ENCODE results near the gene ALDH1B1. TPM values are rescaled to one million over a fixed set of nuclear protein-coding genes. Genes with fewer than 3 reads are reported as not detected.

ALDH1B1 gene
- total and polyA plus RNA-seq, 12 donors: 4.4 to 46.8 (median 19.3) TPM

- DNase-seq: peak in 1 of 7 donors; percentile 15
- TF ChIP-seq CTCF (IDR thresholded peaks at IDR 0.05) (peak in 1 of 6 experiments; percentile 6), POLR2A (IDR thresholded peaks at IDR 0.05) (no peak)
- Histone ChIP-seq H3K4me1 (replicated peaks in 1 of 2) (no peaks in the 10 kb centered on the region), H3K4me3 (no peak overlapping the region), H3K27ac (no peak overlapping the region), H3K36me3 (replicated peaks in 1 of 2) (no peaks in the 10 kb centered on the region), H3K27me3 (no peaks in the 10 kb centered on the region), H3K9me3 (replicated peaks in 1 of 3) (no peaks in the 10 kb centered on the region)
- intact Hi-C loops (cut with DNase I): no loop called here
- WGBS, 4 donors: 73 to 79% (median 79%) methylated on average over 3 of the region's 3 CpGs
Observed at GRCh38 chr9:38347946-38348345, 44.6 kb upstream of the ALDH1B1 start.

GRCh38 chr9:38350529-38350928, 42.0 kb upstream of the ALDH1B1 start:
- WGBS, 4 donors: 85 to 92% (median 88%) methylated on average over 2 of the region's 2 CpGs
- intact Hi-C loops (cut with DNase I): no loop called here
- no peaks in the 10 kb centered on the region for H3K9me3 ChIP-seq (replicated peaks in 1 of 3)
- DNase-seq: no peak
- H3K27me3 ChIP-seq: no peaks in the 10 kb centered on the region
- TF ChIP-seq POLR2A (IDR thresholded peaks at IDR 0.05) (no peak), CTCF (IDR thresholded peaks at IDR 0.05) (no peak)
- H3K27ac ChIP-seq: no peak overlapping the region
- no peaks in the 10 kb centered on the region for H3K4me1 ChIP-seq (replicated peaks in 1 of 2)
- no peak overlapping the region for H3K4me3 ChIP-seq
- H3K36me3 ChIP-seq (replicated peaks in 1 of 2): no peaks in the 10 kb centered on the region

GRCh38 chr9:38352530-38353328, 39.8 kb upstream of the ALDH1B1 start:
- intact Hi-C loops (cut with DNase I): no loop called here
- no peaks in the 10 kb centered on the region for H3K27me3 ChIP-seq
- H3K9me3 ChIP-seq (replicated peaks in 1 of 3): no peaks in the 10 kb centered on the region
- H3K4me1 ChIP-seq (replicated peaks in 1 of 2): no peaks in the 10 kb centered on the region
- no peaks in the 10 kb centered on the region for H3K36me3 ChIP-seq (replicated peaks in 1 of 2)
- no peak overlapping the region for H3K27ac ChIP-seq
- 87 to 90% (median 89%) methylated on average over 10 to 12 of the region's 12 CpGs for WGBS, 4 donors
- TF ChIP-seq CTCF (IDR thresholded peaks at IDR 0.05) (no peak), POLR2A (IDR thresholded peaks at IDR 0.05) (no peak)
- H3K4me3 ChIP-seq: no peak overlapping the region
- DNase-seq: peak in 1 of 7 donors; percentile 34

- Histone ChIP-seq H3K4me3 (no peak overlapping the region), H3K27ac (no peak overlapping the region), H3K36me3 (replicated peaks in 1 of 2) (no peaks in the 10 kb centered on the region), H3K9me3 (replicated peaks in 1 of 3) (no peaks in the 10 kb centered on the region), H3K4me1 (replicated peaks in 1 of 2) (no peaks in the 10 kb centered on the region), H3K27me3 (no peaks in the 10 kb centered on the region)
- intact Hi-C loops (cut with DNase I): loop anchor here in 1 of 2 donors (5.0 kb wide), 1 partner anchor 448 kb away; no protein-coding TSS in a partner anchor
- WGBS, 4 donors: 63 to 93% (median 77%) methylated on average over 3 of the region's 3 CpGs
- DNase-seq: no peak
- TF ChIP-seq POLR2A (IDR thresholded peaks at IDR 0.05) (no peak), CTCF (IDR thresholded peaks at IDR 0.05) (no peak)
Observed at GRCh38 chr9:38355115-38355514, 37.4 kb upstream of the ALDH1B1 start.
